Uterus (tissue), 4 donors: Measurements from ENCODE around the gene PDGFRB. TPM values are rescaled to one million over a fixed set of nuclear protein-coding genes. Genes with fewer than 3 reads are reported as not detected.

Source experiments
- DNase-seq, 2 donors: peaks; one replicate each; pipeline ENCODE4 v3.0.0-alpha.2; 2019 to 2020
- H3K27ac ChIP-seq, 2 donors: fragments of 200-600 bp; sonication (generic); 1 replicate in 1 of 2; 2 replicates in 1 of 2; pipeline ENCODE4 v1.5.1; 2016 to 2018
- H3K27me3 ChIP-seq, 2 donors: fragments of 200-600 bp; sonication (generic); one replicate each; pipeline ENCODE4 v1.5.1; 2018 to 2019; ENCODE audit warnings: control low read depth in 1 of 2
- H3K36me3 ChIP-seq, 2 donors: fragments of 200-600 bp; sonication (generic); one replicate each; pipeline ENCODE4 v1.5.1; 2019; ENCODE audit warnings: control low read depth in 1 of 2
- H3K4me1 ChIP-seq, 2 donors: fragments of 200-600 bp; sonication (generic); one replicate each; pipeline ENCODE4 v1.5.1; 2018 to 2019; ENCODE audit warnings: control low read depth in 1 of 2
- H3K4me3 ChIP-seq, 2 donors: fragments of 200-600 bp; sonication (generic); 1 replicate in 1 of 2; 2 replicates in 1 of 2; pipeline ENCODE4 v1.5.1; 2018 to 2019; ENCODE audit warnings: mild to moderate bottlenecking in 1 of 2
- H3K9me3 ChIP-seq, 2 donors: fragments of 200-600 bp; sonication (generic); one replicate each; pipeline ENCODE4 v1.5.1; 2019; ENCODE audit warnings: control low read depth in 1 of 2
- CTCF ChIP-seq, 4 experiments: fragments of 200-600 bp in 2 of 4; fragments of 450-650 bp in 2 of 4; sonication (generic) in 2 of 4; IDR thresholded peaks; one replicate each; pipeline ENCODE4 v1.5.1; 2016 to 2019; ENCODE audit warnings: antibody characterized with exemption in 4 of 4, mild to moderate bottlenecking in 2 of 4, moderate library complexity in 1 of 4
- POLR2A ChIP-seq, 2 donors: fragments of 450-650 bp; IDR thresholded peaks; one replicate each; pipeline ENCODE4 v1.6.1; 2016; ENCODE audit warnings: antibody characterized with exemption in 2 of 2, mild to moderate bottlenecking in 1 of 2, moderate library complexity in 1 of 2
- intact Hi-C: fragments of 100-400 bp; cut with DNase I; formaldehyde crosslinking; loops from one replicate; pipeline ENCODE4 v1.15.1; 2023; ENCODE audit warnings: low total_unique reads
- total RNA-seq, 4 donors: library from RNA; depleted of rRNA in 3 of 4; stranded (reverse); fragments of >200 nt in 3 of 4; gene quantifications; one replicate each; pipeline versions ENCODE4 v1.1.0 to v1.2.4, GENCODE V29; 2014 to 2023
- donor health status: DM: yes; HTN: yes; CAD: no.

Gene PDGFRB
- total RNA-seq, 4 donors from 2014 or later: 60.2 to 378 (median 235) TPM

- Histone ChIP-seq H3K4me1 (peaks cover 0 to 18% of the 10 kb centered on the region in 2 donors), H3K27ac (peak overlapping the region; percentile 97 to 99), H3K27me3 (no peaks in the 10 kb centered on the region), H3K4me3 (no peak overlapping the region), H3K9me3 (no peaks in the 10 kb centered on the region), H3K36me3 (no peaks in the 10 kb centered on the region)
- peak; percentile 86 to 89 for DNase-seq
- no peak for TF ChIP-seq POLR2A (IDR thresholded peaks at IDR 0.05)
- TF ChIP-seq CTCF (IDR thresholded peaks at IDR 0.05): peak; percentile 88 to 94 (median 90)
- intact Hi-C loops: loop anchor here (10.0 kb wide), 1 partner anchor 53 kb away; no protein-coding TSS in a partner anchor
Measured at GRCh38 chr5:150161242-150162141, 5.8 kb upstream of the PDGFRB start.

GRCh38 chr5:150160448-150161081 is 4.9 kb upstream of the PDGFRB start:
- H3K4me1 ChIP-seq: peaks cover 0 to 23% of the 10 kb centered on the region in 2 donors
- H3K27me3 ChIP-seq: no peaks in the 10 kb centered on the region
- H3K4me3 ChIP-seq: no peak overlapping the region
- DNase-seq: no peak
- intact Hi-C loops: loop anchor here (10.0 kb wide), 1 partner anchor 54 kb away; no protein-coding TSS in a partner anchor
- H3K36me3 ChIP-seq: no peaks in the 10 kb centered on the region
- no peaks in the 10 kb centered on the region for H3K9me3 ChIP-seq
- peak overlapping the region; percentile 97 to 99 for H3K27ac ChIP-seq
- no peak for TF ChIP-seq CTCF (IDR thresholded peaks at IDR 0.05)
- TF ChIP-seq POLR2A (IDR thresholded peaks at IDR 0.05): no peak

- no peaks in the 10 kb centered on the region for H3K27me3 ChIP-seq
- DNase-seq: peak; percentile 77 to 78
- peak overlapping the region; percentile 97 to 99 for H3K27ac ChIP-seq
- no peak for TF ChIP-seq CTCF (IDR thresholded peaks at IDR 0.05)
- TF ChIP-seq POLR2A (IDR thresholded peaks at IDR 0.05): no peak
- H3K4me1 ChIP-seq: peaks cover 0 to 23% of the 10 kb centered on the region in 2 donors
- intact Hi-C loops: loop anchor here (10.0 kb wide), 1 partner anchor 55 kb away; no protein-coding TSS in a partner anchor
- H3K36me3 ChIP-seq: no peaks in the 10 kb centered on the region
- H3K9me3 ChIP-seq: no peaks in the 10 kb centered on the region
- H3K4me3 ChIP-seq: no peak overlapping the region
Measured at GRCh38 chr5:150159741-150160179, 4.1 kb upstream of the PDGFRB start.

GRCh38 chr5:150159031-150159430 is 3.4 kb upstream of the PDGFRB start:
- TF ChIP-seq CTCF (IDR thresholded peaks at IDR 0.05): no peak
- TF ChIP-seq POLR2A (IDR thresholded peaks at IDR 0.05): no peak
- no peaks in the 10 kb centered on the region for H3K9me3 ChIP-seq
- peaks cover 0 to 23% of the 10 kb centered on the region in 2 donors for H3K4me1 ChIP-seq
- peak overlapping the region; percentile 97 to 99 for H3K27ac ChIP-seq
- H3K36me3 ChIP-seq: no peaks in the 10 kb centered on the region
- H3K27me3 ChIP-seq: no peaks in the 10 kb centered on the region
- DNase-seq: no peak
- intact Hi-C loops: no loop called here
- no peak overlapping the region for H3K4me3 ChIP-seq
